Thoracic aorta (tissue), 2 donors: ENCODE measurements around the gene SKAP1. TPM values are rescaled to one million over a fixed set of nuclear protein-coding genes. Genes with fewer than 3 reads are reported as not detected.

Source experiments
- ATAC-seq: fragments of 150-250 bp; one replicate; pipeline ENCODE4 v1.8.0; 2017; ENCODE audit warnings: low read depth; ENCODE audit not compliant: insufficient number of reproducible peaks, low FRiP score
- DNase-seq: peaks from one replicate; pipeline ENCODE4 v3.0.0-alpha.2; 2020; ENCODE audit warnings: low spot score
- H3K27ac ChIP-seq, 2 donors: fragments of 200-600 bp; sonication (generic); 1 replicate in 1 of 2; 2 replicates in 1 of 2; pipeline ENCODE4 v1.5.1; 2016; ENCODE audit warnings: mild to moderate bottlenecking in 2 of 2, moderate library complexity in 2 of 2
- H3K27me3 ChIP-seq: fragments of 200-600 bp; sonication (generic); replicated peaks from 2 replicates; pipeline ENCODE4 v1.6.0; 2016; ENCODE audit warnings: mild to moderate bottlenecking; ENCODE audit not compliant: insufficient read depth
- H3K36me3 ChIP-seq: fragments of 200-600 bp; sonication (generic); one replicate; pipeline ENCODE4 v1.5.1; 2016
- H3K4me1 ChIP-seq, 2 donors: fragments of 200-600 bp; sonication (generic); 1 replicate in 1 of 2; 2 replicates in 1 of 2; pipeline versions ENCODE4 v1.5.1 to v1.6.0; 2016; ENCODE audit warnings: low read depth in 2 of 2, mild to moderate bottlenecking in 1 of 2; ENCODE audit not compliant: control insufficient read depth in 1 of 2
- H3K4me3 ChIP-seq: fragments of 200-600 bp; sonication (generic); 2 replicates; pipeline ENCODE4 v1.5.1; 2016; ENCODE audit warnings: mild to moderate bottlenecking
- H3K9me3 ChIP-seq: fragments of 200-600 bp; sonication (generic); 2 replicates; pipeline ENCODE4 v1.5.1; 2016
- total RNA-seq, 2 donors: library from RNA; depleted of rRNA; stranded (reverse); fragments of >200 nt; gene quantifications; one replicate each; pipeline versions ENCODE4 v1.1.0 to v1.2.3, GENCODE V29; 2016
- TF ChIP-seq, protein P1 (sequence below): fragments of 200-600 bp; sonication (generic); IDR thresholded peaks from one replicate; pipeline ENCODE4 v1.5.1; 2019; ENCODE audit warnings: antibody characterized with exemption

The SKAP1 gene
- total RNA-seq, 2 donors from 2014 or later, result 2.6 TPM; not detected in 1

DNA sequence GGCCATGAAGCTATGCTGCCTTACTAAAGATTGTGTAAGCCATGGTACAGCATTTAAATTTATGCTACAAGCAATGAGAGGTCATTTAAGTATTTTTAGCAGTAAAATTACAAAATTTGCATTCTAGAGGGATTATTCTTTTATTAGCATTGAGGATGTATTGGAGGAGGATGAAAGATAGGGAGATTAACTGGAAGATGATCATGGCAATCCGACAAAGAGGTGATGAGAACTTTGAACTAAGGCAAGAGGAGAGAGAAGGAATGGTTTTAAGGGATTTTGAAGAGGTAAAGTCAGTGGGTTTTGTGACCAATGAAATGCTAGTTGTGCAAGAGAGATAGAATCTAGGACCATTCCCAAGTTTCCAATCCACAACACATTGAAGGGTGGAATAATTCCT is 192.6 kb downstream of the SKAP1 start:
- no peaks in the 10 kb centered on the region for H3K9me3 ChIP-seq
- H3K4me3 ChIP-seq, result no peak overlapping the region
- no peaks in the 10 kb centered on the region for H3K27me3 ChIP-seq
- ATAC-seq, result no peak
- no peak for DNase-seq
- TF ChIP-seq, protein P1, sequence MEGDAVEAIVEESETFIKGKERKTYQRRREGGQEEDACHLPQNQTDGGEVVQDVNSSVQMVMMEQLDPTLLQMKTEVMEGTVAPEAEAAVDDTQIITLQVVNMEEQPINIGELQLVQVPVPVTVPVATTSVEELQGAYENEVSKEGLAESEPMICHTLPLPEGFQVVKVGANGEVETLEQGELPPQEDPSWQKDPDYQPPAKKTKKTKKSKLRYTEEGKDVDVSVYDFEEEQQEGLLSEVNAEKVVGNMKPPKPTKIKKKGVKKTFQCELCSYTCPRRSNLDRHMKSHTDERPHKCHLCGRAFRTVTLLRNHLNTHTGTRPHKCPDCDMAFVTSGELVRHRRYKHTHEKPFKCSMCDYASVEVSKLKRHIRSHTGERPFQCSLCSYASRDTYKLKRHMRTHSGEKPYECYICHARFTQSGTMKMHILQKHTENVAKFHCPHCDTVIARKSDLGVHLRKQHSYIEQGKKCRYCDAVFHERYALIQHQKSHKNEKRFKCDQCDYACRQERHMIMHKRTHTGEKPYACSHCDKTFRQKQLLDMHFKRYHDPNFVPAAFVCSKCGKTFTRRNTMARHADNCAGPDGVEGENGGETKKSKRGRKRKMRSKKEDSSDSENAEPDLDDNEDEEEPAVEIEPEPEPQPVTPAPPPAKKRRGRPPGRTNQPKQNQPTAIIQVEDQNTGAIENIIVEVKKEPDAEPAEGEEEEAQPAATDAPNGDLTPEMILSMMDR, result no peak
- peaks cover 8 to 23% of the 10 kb centered on the region in 2 donors for H3K4me1 ChIP-seq
- no peaks in the 10 kb centered on the region for H3K36me3 ChIP-seq
- no peak overlapping the region for H3K27ac ChIP-seq

DNA sequence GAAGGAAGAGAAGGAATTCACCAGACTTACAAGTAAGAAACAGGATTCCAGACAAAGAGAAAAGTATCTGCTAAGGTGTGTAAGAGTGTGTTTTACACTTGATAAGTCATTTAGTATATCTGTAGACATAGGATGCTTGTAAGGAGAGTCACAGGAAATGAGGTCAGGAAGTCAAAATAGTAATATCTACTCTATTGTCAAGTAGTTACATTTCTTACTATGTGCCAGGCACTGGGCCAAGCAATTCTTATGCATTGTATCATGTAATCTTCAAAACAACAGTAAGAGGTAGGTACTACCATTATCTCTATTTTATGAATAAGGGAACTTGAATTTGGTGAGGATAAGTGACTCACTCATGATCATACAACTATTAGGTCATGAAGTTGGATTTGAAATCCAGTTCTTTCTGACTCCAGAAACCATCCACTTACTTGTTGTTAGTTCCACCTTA is 193.3 kb downstream of the SKAP1 start:
- DNase-seq, result no peak
- no peaks in the 10 kb centered on the region for H3K36me3 ChIP-seq
- H3K27me3 ChIP-seq, result no peaks in the 10 kb centered on the region
- no peak for ATAC-seq
- H3K4me3 ChIP-seq, result no peak overlapping the region
- TF ChIP-seq, protein P1, result no peak
- H3K27ac ChIP-seq, result no peak overlapping the region
- no peaks in the 10 kb centered on the region for H3K9me3 ChIP-seq
- H3K4me1 ChIP-seq, result peaks cover 8 to 20% of the 10 kb centered on the region in 2 donors

DNA sequence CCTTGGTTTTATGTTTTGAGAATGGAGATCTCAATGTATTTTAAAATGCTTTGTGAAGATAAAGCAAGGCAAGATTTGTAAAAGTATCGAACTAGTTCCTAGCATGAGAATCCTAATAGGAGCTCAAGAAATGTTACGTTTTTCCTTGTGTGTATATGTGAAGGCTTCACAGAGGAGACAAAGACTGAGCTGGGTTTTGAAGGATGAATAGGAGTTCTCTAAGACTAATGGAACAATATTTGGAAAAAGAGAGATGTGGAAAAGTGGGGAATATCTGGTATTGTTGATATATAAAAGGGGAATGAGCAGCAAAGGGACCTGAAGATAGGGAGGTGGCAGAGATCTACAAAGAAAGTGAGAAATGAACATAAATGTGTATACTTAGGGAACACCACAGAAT is 195.1 kb downstream of the SKAP1 start:
- Histone ChIP-seq H3K4me1 (peaks cover 0 to 2% of the 10 kb centered on the region in 2 donors), H3K27ac (no peak overlapping the region), H3K9me3 (no peaks in the 10 kb centered on the region), H3K27me3 (no peaks in the 10 kb centered on the region), H3K4me3 (no peak overlapping the region), H3K36me3 (no peaks in the 10 kb centered on the region)
- DNase-seq, result no peak
- TF ChIP-seq, protein P1, result no peak
- no peak for ATAC-seq

DNA sequence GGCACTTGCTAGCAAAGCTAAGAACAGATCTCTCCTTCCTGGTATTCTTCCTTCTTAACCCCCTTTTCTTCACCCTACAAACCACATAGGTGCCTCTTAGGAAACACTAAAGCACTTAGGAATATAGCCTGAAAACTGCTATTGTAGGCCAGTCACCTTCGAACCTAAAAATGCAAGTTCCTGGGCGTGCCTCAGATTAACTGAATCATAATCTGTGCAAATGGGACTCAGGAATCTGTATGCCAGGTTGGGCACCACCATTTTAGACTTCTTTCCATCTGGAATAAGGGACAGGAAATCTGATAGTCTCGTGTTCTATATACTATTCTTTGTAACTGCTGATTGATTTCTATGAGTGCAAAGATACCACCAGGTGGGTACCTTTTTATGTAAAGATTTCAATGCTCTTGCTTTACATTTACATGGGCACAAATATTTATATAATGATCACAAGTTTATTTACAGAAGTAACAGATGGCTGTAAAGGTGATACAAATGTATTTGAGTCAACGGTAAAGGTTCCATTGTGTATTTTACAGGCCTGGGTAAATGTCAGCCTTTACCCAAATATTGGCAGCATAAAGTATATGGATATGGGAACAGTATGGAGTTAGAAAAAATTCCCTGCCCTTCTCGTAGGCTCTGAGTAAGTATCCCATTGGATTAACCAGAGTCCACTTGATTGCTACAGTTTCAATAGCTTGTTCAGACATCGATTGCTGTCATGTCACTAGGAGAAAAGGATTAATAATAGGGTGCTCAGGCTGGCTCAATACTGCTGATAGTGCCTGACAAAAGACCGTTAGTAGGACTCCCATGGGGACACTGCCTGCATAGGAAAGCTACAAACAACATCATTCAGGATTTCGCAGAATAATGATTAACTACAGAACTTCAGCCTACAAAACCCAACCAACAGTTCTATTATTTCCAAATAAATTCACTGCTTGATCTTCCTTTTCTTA is 197.7 kb downstream of the SKAP1 start:
- no peak overlapping the region for H3K27ac ChIP-seq
- TF ChIP-seq, protein P1, result no peak
- no peaks in the 10 kb centered on the region for H3K27me3 ChIP-seq
- H3K9me3 ChIP-seq, result no peaks in the 10 kb centered on the region
- ATAC-seq (no peak), DNase-seq (no peak)
- H3K4me1 ChIP-seq, result no peaks in the 10 kb centered on the region
- no peaks in the 10 kb centered on the region for H3K36me3 ChIP-seq
- H3K4me3 ChIP-seq, result no peak overlapping the region

DNA sequence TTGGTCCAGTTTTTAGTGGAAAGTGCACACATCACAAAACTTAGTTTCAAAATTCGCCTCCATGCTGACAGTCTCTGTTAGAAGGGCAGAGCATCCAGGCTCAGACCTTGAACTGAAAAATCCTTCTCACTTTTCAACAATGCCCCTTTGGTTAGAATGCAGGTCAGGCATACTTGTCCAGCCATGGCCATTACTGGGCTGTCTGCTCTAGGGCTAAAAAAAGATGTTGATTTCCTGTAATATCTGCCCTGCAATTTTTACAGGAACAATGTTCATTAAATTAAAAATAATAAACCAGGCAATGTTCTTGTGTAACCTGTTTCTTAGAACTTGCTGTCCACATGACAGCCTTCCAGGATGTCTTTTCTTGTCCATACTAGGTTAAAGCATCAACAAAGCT is 200.1 kb downstream of the SKAP1 start:
- no peak overlapping the region for H3K27ac ChIP-seq

More for the DNA sequence above, 200.1 kb downstream of the SKAP1 start:
- H3K4me1 ChIP-seq, result no peaks in the 10 kb centered on the region
- H3K9me3 ChIP-seq, result no peaks in the 10 kb centered on the region
- no peak for DNase-seq
- H3K4me3 ChIP-seq, result no peak overlapping the region
- ATAC-seq, result no peak
- H3K27me3 ChIP-seq, result no peaks in the 10 kb centered on the region
- no peaks in the 10 kb centered on the region for H3K36me3 ChIP-seq
- TF ChIP-seq, protein P1, result no peak
